Breast epithelium (tissue), 3 donors: ENCODE measurements around the gene ALDH1A2.

Experiments
- POLR2A ChIP-seq: fragments of 450-650 bp; IDR thresholded peaks from one replicate; pipeline ENCODE4 v1.6.1; 2016; ENCODE audit warnings: antibody characterized with exemption, mild to moderate bottlenecking, moderate library complexity
- TF ChIP-seq, protein P1 (sequence below), 3 donors: fragments of 450-650 bp; IDR thresholded peaks; one replicate each; pipeline ENCODE4 v1.5.1; 2016 to 2017; ENCODE audit warnings: antibody characterized with exemption in 3 of 3, mild to moderate bottlenecking in 3 of 3, moderate library complexity in 3 of 3

DNA sequence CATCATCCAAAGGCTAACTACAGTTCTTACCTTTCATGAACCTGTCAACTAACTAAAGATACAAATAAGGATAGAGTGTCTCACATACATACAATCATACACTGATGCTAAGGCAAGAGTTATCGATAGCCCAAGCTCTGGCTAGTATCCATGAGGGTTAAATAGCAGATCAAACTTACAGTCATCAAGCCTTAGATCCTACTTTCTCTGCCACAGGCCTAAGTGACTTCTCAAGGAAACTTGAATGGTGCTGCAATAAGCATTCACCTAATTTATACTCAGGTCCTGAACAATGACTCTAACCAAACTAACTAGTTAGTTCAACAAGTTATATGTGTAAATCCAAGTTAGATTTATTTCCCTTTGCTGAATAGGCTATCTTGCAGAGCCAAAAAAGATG, 51.0 kb downstream of the ALDH1A2 start:
- TF ChIP-seq, protein P1, sequence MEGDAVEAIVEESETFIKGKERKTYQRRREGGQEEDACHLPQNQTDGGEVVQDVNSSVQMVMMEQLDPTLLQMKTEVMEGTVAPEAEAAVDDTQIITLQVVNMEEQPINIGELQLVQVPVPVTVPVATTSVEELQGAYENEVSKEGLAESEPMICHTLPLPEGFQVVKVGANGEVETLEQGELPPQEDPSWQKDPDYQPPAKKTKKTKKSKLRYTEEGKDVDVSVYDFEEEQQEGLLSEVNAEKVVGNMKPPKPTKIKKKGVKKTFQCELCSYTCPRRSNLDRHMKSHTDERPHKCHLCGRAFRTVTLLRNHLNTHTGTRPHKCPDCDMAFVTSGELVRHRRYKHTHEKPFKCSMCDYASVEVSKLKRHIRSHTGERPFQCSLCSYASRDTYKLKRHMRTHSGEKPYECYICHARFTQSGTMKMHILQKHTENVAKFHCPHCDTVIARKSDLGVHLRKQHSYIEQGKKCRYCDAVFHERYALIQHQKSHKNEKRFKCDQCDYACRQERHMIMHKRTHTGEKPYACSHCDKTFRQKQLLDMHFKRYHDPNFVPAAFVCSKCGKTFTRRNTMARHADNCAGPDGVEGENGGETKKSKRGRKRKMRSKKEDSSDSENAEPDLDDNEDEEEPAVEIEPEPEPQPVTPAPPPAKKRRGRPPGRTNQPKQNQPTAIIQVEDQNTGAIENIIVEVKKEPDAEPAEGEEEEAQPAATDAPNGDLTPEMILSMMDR (IDR thresholded peaks at IDR 0.05): no peak
- no peak for TF ChIP-seq POLR2A
